Measurements from ENCODE around the gene ZNF609.
A peak's percentile ranks its signal among the peaks of the same experiment; 100 is the strongest.
"Not testable (repeated sequence)": the region's sequence is repeated elsewhere in the genome, so short reads cannot be mapped to it uniquely, and the experiment has no call there.

The ZNF609 gene

DNA sequence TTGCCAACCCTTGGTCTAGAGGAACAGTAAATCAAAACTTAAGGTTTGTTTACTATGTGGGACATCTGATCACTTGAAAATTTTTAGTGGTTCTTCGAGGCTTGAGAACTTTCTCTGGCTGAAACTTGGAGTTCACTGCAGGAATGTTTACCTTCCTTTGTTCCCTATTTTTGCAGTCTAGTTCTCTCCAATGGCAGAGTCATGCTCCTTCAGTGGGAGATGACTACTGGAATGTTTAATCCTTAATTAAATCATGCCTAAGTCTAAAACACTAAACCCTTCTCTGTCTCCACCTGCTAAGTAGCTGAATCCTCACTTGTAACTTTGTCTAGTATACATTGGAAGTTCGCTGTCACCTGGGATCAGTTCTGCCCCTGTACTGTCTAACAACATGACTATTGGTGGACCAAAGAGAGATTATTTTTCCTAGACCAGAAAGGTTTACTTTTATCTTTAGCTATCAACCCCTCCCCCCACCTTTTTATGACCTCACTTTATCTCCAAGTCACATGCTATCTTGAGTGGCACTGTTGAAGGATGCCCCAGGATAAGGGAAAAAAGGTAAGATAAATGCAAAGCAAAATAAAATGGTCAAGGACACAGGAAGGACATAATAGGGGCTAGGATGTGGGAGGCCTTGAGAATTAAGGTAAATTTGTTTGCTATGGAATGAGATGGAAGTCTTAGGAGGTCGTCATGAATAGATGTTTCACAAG is 1.2 kb upstream of the ZNF609 start:
- DNase-seq (ENCODE audit: low spot score): no peak

- peak; percentile 71 for DNase-seq (ENCODE audit: low spot score)
Measured at GRCh38 chr15:64460724-64461720, 644 bp downstream of the ZNF609 start.

GRCh38 chr15:64461721-64462162 is 1.4 kb downstream of the ZNF609 start:
- no peak for DNase-seq (ENCODE audit: low spot score)

GRCh38 chr15:64462492-64462891 is 2.1 kb downstream of the ZNF609 start:
- DNase-seq (ENCODE audit: low spot score): no peak

- DNase-seq (ENCODE audit: low spot score): peak; percentile 38
Measured at GRCh38 chr15:64464276-64465005, 4.1 kb downstream of the ZNF609 start.

DNA sequence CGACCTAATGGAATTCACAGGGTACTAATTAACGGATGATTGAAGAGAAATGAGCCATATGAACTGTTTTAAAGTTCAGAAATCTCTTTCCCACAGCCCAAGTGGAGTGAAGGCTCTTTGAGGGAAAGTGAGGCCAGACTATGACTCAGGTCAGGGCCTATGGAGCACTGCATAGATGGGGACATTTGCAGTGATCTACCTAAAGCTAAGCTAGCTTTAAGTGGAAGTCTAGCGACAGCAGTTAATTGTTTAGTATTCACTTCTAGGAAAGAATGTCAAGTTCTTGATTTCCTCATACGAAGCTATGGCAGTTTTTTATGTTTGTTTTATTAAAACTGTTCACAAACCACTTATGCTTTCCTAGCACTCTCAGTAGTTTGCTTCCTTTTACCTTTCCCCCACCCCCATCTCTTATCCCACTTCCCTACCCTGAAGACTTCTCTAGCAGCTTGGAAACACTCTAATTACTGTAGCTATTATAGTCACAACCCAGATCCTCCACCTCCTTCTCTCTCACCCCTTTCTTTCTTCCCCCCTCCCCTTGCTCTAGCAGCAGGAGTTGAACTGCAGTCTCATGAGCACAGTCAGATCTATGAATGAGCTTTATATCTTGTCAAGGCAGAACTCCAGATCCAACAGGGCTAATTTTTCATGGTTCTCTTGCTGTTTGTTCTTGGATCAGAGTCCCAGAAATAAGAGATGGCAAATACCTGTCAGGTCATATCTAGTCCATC is 6.2 kb downstream of the ZNF609 start:
- DNase-seq (ENCODE audit: low spot score): no peak

DNA sequence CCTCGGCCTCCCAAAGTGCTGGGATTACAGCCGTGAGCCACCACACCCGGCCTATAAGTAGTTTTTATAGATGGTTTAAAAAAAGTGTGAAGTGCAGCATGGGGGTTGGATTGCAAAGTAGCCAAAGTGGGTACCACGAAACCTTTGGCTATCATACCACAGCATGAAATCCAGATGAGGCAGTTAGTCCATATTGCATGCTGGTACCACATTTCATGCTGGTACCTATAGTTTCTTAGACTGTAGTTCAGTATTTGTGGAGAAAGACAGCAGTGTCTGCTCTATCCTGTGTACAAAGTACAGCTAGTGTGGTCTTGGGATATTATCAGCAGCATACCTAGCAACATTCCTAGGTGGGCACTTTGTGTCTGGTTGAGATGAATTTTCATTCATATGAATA is 11.8 kb downstream of the ZNF609 start:
- DNase-seq (ENCODE audit: low spot score): no peak

DNA sequence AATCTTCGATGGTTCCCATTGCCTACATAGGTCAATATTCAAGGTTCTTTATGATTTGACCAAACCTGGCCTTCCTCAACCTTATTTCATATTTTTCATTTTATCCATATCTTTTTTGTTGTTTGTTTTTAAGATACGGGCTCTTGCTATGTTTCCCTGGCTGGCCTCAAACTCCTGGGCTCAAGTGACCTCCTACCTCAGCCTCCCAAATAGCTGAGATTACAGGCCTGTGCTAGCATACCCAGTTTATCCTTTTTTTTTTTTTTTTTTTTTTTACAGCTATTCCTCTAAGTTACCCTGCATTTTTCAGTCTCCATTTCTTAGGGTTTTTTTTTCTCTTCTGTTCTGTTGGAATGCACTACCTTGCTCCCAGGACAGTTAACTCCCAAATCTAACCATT is 14.5 kb downstream of the ZNF609 start:
- no peak for DNase-seq (ENCODE audit: low spot score)

- no peak for DNase-seq (ENCODE audit: low spot score)
Measured at GRCh38 chr15:64476550-64476949, 16.2 kb downstream of the ZNF609 start.

DNA sequence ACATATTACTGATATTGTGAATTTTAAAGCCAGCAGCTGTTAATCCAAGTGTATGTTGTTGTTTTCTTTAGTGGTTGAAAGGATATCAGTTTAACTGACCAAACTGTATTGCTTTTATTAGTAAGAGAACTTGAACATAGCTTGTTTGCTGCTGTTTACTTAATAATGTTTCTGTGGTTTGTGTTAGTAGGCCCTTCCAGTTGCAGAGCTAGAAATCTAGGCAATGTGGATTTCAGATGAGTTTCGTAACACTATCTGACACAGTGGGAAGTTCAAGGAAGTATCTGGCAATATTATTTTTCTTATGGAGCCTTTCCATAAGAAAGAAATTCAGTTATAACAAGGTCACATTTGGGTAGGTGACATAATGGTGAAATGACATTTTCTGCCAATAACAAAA is 18.5 kb downstream of the ZNF609 start:
- no peak for DNase-seq (ENCODE audit: low spot score)

- no peak for DNase-seq (ENCODE audit: low spot score)
Measured at GRCh38 chr15:64480891-64481290, 20.5 kb downstream of the ZNF609 start.

- no peak for DNase-seq (ENCODE audit: low spot score)
Measured at GRCh38 chr15:64483749-64484148, 23.4 kb downstream of the ZNF609 start.

- no peak for DNase-seq (ENCODE audit: low spot score)
Measured at GRCh38 chr15:64485796-64486195, 25.4 kb downstream of the ZNF609 start.

GRCh38 chr15:64490598-64491259 is 30.4 kb downstream of the ZNF609 start:
- DNase-seq (ENCODE audit: low spot score): no peak

- no peak for DNase-seq (ENCODE audit: low spot score)
Measured at GRCh38 chr15:64493641-64494040, 33.3 kb downstream of the ZNF609 start.

GRCh38 chr15:64495968-64496367 is 35.6 kb downstream of the ZNF609 start:
- not testable (repeated sequence) for DNase-seq (ENCODE audit: low spot score)

DNA sequence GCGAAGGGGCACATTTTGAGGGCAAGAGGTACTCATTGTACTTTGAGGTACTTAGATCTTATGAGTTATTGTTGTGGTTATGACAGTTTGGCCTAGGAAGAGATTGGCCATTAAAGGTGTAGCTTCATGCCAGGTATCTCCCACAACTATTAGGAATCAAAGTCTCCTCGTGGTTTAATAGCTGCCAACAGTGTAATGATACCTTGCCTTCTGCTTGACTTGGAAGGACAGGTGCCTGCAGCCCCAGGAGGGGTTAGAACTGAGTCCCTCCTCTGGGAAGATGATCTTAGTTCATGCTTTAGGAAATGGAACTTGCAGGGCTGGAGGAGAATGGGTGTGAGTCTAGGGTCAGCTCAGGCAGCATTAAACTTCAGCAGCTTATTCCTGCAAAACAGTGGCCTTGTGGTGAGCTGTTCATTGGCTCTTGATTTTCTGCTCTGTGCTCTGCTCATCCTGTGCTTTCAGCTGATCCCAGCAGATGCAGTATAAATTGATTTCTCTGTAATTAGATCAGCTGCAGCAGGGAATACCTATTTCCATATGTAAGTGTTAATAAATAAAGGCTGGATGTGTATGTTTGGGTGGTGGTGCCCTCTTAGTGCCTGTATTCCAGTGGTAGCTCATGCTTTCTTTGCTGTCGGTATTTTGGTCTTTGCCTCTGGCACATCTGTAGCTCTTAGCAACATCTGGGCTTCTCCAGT is 40.5 kb downstream of the ZNF609 start:
- no peak for DNase-seq (ENCODE audit: low spot score)

DNA sequence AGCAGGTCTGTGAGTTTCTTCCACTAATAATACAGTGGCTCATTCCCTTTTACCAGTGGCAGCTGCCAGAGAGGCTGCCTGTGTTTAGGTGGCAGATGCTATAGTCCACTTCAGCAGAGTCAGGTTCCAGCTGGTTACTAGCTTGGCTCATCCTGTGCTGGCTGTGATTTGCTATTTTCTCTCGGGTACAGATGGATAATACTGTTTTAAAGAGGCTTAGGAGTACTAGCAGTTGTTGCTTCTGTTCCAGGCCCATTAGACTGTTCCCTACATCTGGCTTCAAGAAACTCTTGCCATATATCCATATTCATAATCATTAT is 41.0 kb downstream of the ZNF609 start:
- DNase-seq (ENCODE audit: low spot score): no peak

GRCh38 chr15:64502151-64502550 is 41.8 kb downstream of the ZNF609 start:
- DNase-seq (ENCODE audit: low spot score): no peak

DNA sequence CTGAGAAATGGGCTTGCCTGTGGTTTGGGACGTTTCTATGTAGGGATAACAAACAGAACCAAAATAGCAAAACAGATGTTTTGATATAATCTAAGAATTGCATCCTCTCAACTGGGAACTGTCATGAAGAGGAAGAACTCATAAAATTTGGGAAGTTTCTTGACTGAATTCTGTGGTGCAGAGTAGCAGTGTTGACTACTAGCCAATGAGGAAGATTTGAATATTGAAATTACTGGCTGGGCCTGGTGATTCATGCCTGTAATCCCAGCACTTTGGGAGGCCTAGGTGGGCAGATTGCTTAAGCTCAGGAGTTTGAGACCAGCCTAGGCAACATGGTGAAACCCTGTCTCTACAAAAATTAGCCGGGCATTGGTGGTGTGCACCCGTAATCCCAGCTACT is 42.2 kb downstream of the ZNF609 start:
- no peak for DNase-seq (ENCODE audit: low spot score)

- no peak for DNase-seq (ENCODE audit: low spot score)
Measured at GRCh38 chr15:64503197-64503596, 42.8 kb downstream of the ZNF609 start.

Measured in NAMALWA (cell line).